Activated CD8-positive, alpha-beta T cell treated with anti-CD3 and anti-CD28 coated beads, Interleukin-2, amount 10 ng/mL, durations not matched to agents 7 days and 5 days (primary cell): Measurements from ENCODE around the gene CDYL2. TPM values are rescaled to one million over a fixed set of nuclear protein-coding genes. Genes with fewer than 3 reads are reported as not detected.

ENCODE experiments used
- ATAC-seq: fragments of 150-1000 bp; cut with Tn5 transposase; one replicate; pipeline ENCODE4 v1.10.0; 2021; ENCODE audit warnings: moderate library complexity
- CTCF ChIA-PET: fragments of 350-600 bp; sonication (Branson Sonifier 250); formaldehyde crosslinking; loops from one replicate; lab custom pipeline; 2021; ENCODE audit warnings: antibody characterized with exemption; lab: Charles Lee
- POLR2A ChIA-PET: fragments of 350-600 bp; sonication (Branson Sonifier 250); formaldehyde crosslinking; loops from one replicate; lab custom pipeline; 2021; ENCODE audit warnings: antibody characterized with exemption; lab: Charles Lee
- DNase-seq: peaks from one replicate; pipeline ENCODE4 v3.0.0-alpha.2; 2020
- H3K27ac Mint-ChIP-seq: one replicate; pipeline ENCODE4 v1.8.0; 2021; ENCODE audit warnings: mild to moderate bottlenecking, mixed read lengths
- H3K27me3 Mint-ChIP-seq: one replicate; pipeline ENCODE4 v1.8.0; 2021; ENCODE audit warnings: low read depth, mixed read lengths
- H3K36me3 Mint-ChIP-seq: one replicate; pipeline ENCODE4 v1.8.0; 2021; ENCODE audit warnings: low read depth, mixed read lengths
- H3K4me1 Mint-ChIP-seq: one replicate; pipeline ENCODE4 v1.8.0; 2021; ENCODE audit warnings: low read depth, mixed read lengths
- H3K4me3 Mint-ChIP-seq: one replicate; pipeline ENCODE4 v1.8.0; 2021; ENCODE audit warnings: mild to moderate bottlenecking, mixed read lengths
- H3K9me3 Mint-ChIP-seq: one replicate; pipeline ENCODE4 v1.8.0; 2022; ENCODE audit warnings: mixed read lengths; ENCODE audit not compliant: insufficient read depth
- total RNA-seq, 2 experiments: library from RNA; stranded (reverse); gene quantifications; one replicate each; pipeline ENCODE4 v1.2.3, GENCODE V29; 2021

The CDYL2 gene
- total RNA-seq, 2 experiments from 2014 or later: 15.5 to 16.5 TPM

DNA sequence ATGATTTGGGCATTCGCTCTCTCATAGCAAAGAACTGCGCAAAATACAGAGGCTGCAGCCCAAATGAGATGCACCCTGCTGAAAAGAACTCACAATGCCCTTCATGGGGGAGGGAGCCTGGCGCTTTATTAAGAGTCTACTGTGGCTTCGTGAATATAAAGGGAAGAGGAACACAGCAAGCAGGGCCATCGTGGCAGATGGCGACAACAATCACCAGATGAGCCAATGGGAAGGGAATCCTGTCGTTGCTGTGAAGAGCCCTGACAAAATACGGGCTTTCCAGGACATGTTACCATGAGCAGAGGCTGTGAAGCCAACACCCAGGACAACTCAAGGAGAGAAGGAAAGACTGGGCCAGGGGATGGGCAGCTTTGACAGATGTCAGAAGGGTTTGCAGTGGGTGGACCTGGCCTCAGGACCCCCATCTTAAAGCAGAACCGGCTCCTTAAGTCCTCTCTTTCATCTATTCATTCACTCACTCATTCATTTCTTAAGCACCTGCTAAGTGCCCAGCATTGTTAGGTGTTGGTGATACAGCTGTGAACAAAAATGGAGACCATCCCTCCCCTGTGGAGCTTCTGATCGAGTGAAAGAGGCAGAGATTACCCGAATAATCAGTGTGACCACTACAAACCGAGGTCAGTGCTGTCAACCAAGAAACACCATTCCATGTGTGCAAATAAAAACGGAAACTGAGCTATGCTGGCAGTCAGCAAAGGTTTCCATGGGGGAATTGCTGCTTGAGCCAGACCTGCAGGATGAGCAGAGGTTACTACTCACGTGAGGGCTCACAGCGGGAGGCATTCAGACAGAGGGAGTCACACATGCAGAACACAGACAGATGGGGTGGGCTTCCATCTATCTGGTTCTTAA is 137.8 kb downstream of the CDYL2 start:
- ATAC-seq: no peak
- no peaks in the 10 kb centered on the region for H3K27me3 Mint-ChIP-seq
- no peak overlapping the region for H3K27ac Mint-ChIP-seq
- peaks cover 4% of the 10 kb centered on the region for H3K4me1 Mint-ChIP-seq
- DNase-seq: no peak
- H3K9me3 Mint-ChIP-seq: peaks cover 5% of the 10 kb centered on the region
- CTCF ChIA-PET: interaction anchor here (0.6 to 1.1 kb wide), 2 partner anchors 115 to 140 kb away, joined by 3 read pairs; no protein-coding TSS in a partner anchor
- POLR2A ChIA-PET: no interaction called here
- no peak overlapping the region for H3K4me3 Mint-ChIP-seq
- H3K36me3 Mint-ChIP-seq: peaks cover 19% of the 10 kb centered on the region

DNA sequence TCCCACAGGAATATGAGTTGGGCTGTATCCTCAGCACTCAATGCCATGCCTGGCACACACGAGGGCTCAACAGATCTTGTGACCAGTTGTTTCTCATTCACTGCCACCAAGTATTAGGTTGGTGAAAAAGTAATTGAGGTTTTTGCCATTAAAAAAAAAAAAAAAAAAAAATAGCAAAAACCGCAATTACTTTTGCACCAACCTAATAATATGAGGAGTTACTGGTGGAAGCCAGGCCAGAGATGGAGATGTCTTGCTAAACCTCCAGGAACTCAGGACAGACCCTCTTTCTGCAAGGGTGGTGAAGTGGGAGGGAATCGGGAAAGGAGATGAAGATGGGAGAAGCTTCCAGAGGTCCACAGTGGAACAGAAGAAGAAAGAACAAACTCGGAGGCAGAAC is 139.0 kb downstream of the CDYL2 start:
- POLR2A ChIA-PET: no interaction called here
- CTCF ChIA-PET: interaction anchor here (1.9 kb wide), 1 partner anchor 138 kb away, joined by 6 read pairs; no protein-coding TSS in a partner anchor
- DNase-seq (no peak), ATAC-seq (no peak)
- Mint-ChIP-seq H3K4me3 (no peak overlapping the region), H3K36me3 (peaks cover 23% of the 10 kb centered on the region), H3K27me3 (no peaks in the 10 kb centered on the region), H3K9me3 (peaks cover 8% of the 10 kb centered on the region), H3K27ac (no peak overlapping the region), H3K4me1 (peaks cover 11% of the 10 kb centered on the region)

- Mint-ChIP-seq H3K4me3 (no peak overlapping the region), H3K9me3 (peaks cover 14% of the 10 kb centered on the region), H3K36me3 (peaks cover 23% of the 10 kb centered on the region), H3K4me1 (peaks cover 9% of the 10 kb centered on the region), H3K27ac (no peak overlapping the region), H3K27me3 (no peaks in the 10 kb centered on the region)
- ChIA-PET POLR2A (no interaction called here), CTCF (interaction anchor here (1.9 kb wide), 1 partner anchor 138 kb away, joined by 6 read pairs; no protein-coding TSS in a partner anchor)
- DNase-seq (no peak), ATAC-seq (no peak)
These were observed 139.6 kb downstream of the CDYL2 start for GRCh38 chr16:80664786-80665185.

- POLR2A ChIA-PET: no interaction called here
- CTCF ChIA-PET: interaction anchor here (1.9 kb wide), 1 partner anchor 137 kb away, joined by 6 read pairs; no protein-coding TSS in a partner anchor
- no peak overlapping the region for H3K4me3 Mint-ChIP-seq
- H3K27me3 Mint-ChIP-seq: no peaks in the 10 kb centered on the region
- H3K9me3 Mint-ChIP-seq: peaks cover 15% of the 10 kb centered on the region
- DNase-seq (no peak), ATAC-seq (no peak)
- peaks cover 9% of the 10 kb centered on the region for H3K4me1 Mint-ChIP-seq
- H3K36me3 Mint-ChIP-seq: peaks cover 21% of the 10 kb centered on the region
- no peak overlapping the region for H3K27ac Mint-ChIP-seq
These were observed 140.2 kb downstream of the CDYL2 start for GRCh38 chr16:80664226-80664625.

DNA sequence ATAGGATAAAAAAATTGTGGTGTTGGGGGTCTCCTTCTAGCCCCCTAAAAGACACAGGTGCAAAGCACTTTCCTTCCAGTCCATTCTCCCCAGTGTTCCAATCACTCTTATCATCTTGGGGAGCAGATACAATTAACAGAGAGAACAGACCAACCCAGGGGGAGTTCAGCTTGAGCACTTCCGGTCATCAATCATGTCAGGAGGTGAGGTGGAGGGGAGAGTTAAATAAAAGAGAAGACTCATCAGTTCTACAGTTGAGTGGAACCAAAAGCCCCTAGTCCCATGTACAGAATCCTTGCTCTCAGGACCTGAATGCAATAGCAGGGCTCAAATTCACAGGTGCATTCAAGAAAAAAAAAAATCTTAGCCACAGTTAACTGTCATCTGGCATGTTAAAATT is 141.3 kb downstream of the CDYL2 start:
- H3K4me1 Mint-ChIP-seq: peaks cover 9% of the 10 kb centered on the region
- H3K27me3 Mint-ChIP-seq: peaks cover 2% of the 10 kb centered on the region
- ChIA-PET CTCF (no interaction called here), POLR2A (no interaction called here)
- no peak overlapping the region for H3K27ac Mint-ChIP-seq
- peaks cover 18% of the 10 kb centered on the region for H3K9me3 Mint-ChIP-seq
- DNase-seq (no peak), ATAC-seq (no peak)
- H3K4me3 Mint-ChIP-seq: no peak overlapping the region
- peaks cover 26% of the 10 kb centered on the region for H3K36me3 Mint-ChIP-seq

DNA sequence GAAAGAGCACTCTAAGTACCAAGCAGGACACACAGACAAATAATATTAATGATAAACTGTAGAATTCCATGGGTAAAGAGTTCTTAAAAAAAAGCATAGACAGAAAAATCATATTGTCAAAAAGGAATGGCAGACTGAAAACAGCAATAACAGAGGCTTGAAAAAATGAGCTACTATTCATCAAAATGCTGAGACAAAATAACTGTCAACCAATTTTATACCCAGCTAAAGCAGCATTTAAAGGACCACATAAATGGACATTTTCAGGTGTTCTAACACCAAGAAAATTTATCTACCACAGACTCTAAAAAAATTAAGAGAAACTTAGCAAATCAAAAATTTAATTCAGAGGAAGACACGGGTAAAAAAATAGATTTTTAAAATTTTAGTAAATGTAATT is 144.5 kb downstream of the CDYL2 start:
- DNase-seq (no peak), ATAC-seq (no peak)
- peaks cover 28% of the 10 kb centered on the region for H3K36me3 Mint-ChIP-seq
- H3K27me3 Mint-ChIP-seq: peaks cover 2% of the 10 kb centered on the region
- H3K27ac Mint-ChIP-seq: no peak overlapping the region
- H3K4me3 Mint-ChIP-seq: no peak overlapping the region
- ChIA-PET POLR2A (no interaction called here), CTCF (interaction anchor here (1.0 to 2.3 kb wide), 2 partner anchors 80 to 132 kb away, joined by 5 to 12 read pairs; no protein-coding TSS in a partner anchor)
- H3K4me1 Mint-ChIP-seq: peaks cover 29% of the 10 kb centered on the region
- H3K9me3 Mint-ChIP-seq: peaks cover 18% of the 10 kb centered on the region

DNA sequence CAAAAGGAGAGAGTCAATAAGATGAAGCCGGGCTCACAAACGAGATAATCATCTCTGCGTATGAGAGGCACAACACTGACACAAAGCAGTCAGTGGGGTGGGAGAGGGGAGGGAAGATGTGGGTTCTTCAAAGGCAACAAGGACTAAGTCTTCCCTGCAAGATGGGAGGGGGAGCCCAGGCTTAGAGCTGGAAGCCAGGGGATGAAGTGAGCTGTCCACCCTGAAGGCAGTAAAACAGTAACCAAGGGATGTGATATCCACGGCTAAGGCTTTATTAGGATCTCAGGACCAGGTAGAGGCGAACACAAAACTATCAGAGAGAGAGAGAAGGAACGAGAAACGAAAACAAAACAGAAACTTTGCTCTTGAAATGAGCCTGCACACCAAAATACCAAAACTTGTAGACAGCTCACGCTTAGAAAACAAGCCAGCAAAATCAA is 147.7 kb downstream of the CDYL2 start:
- ATAC-seq: peak; percentile 80
- Mint-ChIP-seq H3K27ac (peak overlapping the region; percentile 88), H3K36me3 (peaks cover 21% of the 10 kb centered on the region), H3K4me3 (peak overlapping the region; percentile 73), H3K27me3 (peaks cover 2% of the 10 kb centered on the region), H3K4me1 (peaks cover 29% of the 10 kb centered on the region), H3K9me3 (peaks cover 14% of the 10 kb centered on the region)
- peak; percentile 41 for DNase-seq
- POLR2A ChIA-PET: interaction anchor here (0.6 to 1.0 kb wide), 2 partner anchors 76 to 340 kb away, joined by 3 to 4 read pairs; no protein-coding TSS in a partner anchor
- CTCF ChIA-PET: interaction anchor here (0.9 to 2.1 kb wide), 3 partner anchors 66 to 154 kb away, joined by 3 to 8 read pairs (median 4); no protein-coding TSS in a partner anchor

DNA sequence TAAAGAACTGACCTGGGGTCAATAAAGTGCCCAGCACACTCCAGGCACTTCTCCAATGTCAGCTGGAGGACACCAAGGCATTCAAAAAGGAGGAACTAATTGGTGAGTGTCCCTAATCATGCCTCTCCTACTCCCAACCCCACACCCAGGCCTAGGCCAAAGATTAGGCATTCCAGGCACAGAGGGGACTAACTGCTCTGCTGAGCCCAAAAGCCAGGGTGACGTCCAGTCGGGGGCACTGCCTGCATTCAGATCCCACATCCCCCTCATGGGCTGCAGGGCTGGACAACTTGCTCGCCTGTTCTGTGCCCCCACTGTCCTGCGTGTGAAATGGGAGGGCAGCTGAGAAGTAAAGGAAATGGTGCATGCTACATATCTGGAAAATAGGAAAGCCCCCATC is 148.2 kb downstream of the CDYL2 start:
- CTCF ChIA-PET: interaction anchor here (0.9 to 2.1 kb wide), 2 partner anchors 129 to 155 kb away, joined by 3 to 8 read pairs; no protein-coding TSS in a partner anchor
- Mint-ChIP-seq H3K27ac (peak overlapping the region; percentile 88), H3K9me3 (peaks cover 12% of the 10 kb centered on the region), H3K4me3 (peak overlapping the region; percentile 73), H3K36me3 (peaks cover 20% of the 10 kb centered on the region), H3K4me1 (peaks cover 29% of the 10 kb centered on the region), H3K27me3 (peaks cover 2% of the 10 kb centered on the region)
- DNase-seq: no peak
- POLR2A ChIA-PET: interaction anchor here (1.0 kb wide), 1 partner anchor 340 kb away, joined by 4 read pairs; no protein-coding TSS in a partner anchor
- ATAC-seq: no peak

GRCh38 chr16:80655751-80656150 is 148.6 kb downstream of the CDYL2 start:
- Mint-ChIP-seq H3K9me3 (peaks cover 12% of the 10 kb centered on the region), H3K27ac (peak overlapping the region; percentile 88), H3K4me1 (peaks cover 26% of the 10 kb centered on the region), H3K4me3 (no peak overlapping the region), H3K36me3 (peaks cover 18% of the 10 kb centered on the region), H3K27me3 (peaks cover 2% of the 10 kb centered on the region)
- CTCF ChIA-PET: interaction anchor here (0.6 to 2.1 kb wide), 2 partner anchors 129 to 165 kb away, joined by 3 to 8 read pairs; no protein-coding TSS in a partner anchor
- POLR2A ChIA-PET: no interaction called here
- DNase-seq (no peak), ATAC-seq (no peak)

- CTCF ChIA-PET: no interaction called here
- POLR2A ChIA-PET: no interaction called here
- no peak overlapping the region for H3K27ac Mint-ChIP-seq
- peaks cover 4% of the 10 kb centered on the region for H3K9me3 Mint-ChIP-seq
- DNase-seq: no peak
- H3K36me3 Mint-ChIP-seq: peaks cover 7% of the 10 kb centered on the region
- peaks cover 5% of the 10 kb centered on the region for H3K27me3 Mint-ChIP-seq
- ATAC-seq: no peak
- H3K4me3 Mint-ChIP-seq: no peak overlapping the region
- peaks cover 31% of the 10 kb centered on the region for H3K4me1 Mint-ChIP-seq
These were observed 150.1 kb downstream of the CDYL2 start for GRCh38 chr16:80654094-80654862.

DNA sequence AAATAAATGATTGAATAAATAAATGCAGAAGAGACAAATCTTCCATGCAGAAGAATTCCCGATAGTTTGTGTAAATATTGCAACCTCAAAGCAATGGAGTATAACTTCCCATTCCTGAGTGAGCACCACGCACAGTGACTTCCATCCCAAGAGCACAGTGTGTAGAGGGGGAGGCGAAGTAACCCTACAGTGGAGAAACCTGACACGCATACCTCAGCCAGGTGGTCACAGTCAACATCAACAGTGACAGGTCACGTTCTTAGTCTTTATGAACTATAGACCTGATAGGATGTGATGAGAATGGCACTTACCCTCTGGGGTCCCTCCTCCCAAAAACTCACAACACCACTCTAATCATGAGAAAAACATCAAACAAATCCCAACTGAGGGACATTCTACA is 152.0 kb downstream of the CDYL2 start:
- ATAC-seq: no peak
- POLR2A ChIA-PET: interaction anchor here (0.6 kb wide), 1 partner anchor 265 kb away, joined by 3 read pairs; no protein-coding TSS in a partner anchor
- no peak for DNase-seq
- Mint-ChIP-seq H3K27ac (no peak overlapping the region), H3K9me3 (peaks cover 7% of the 10 kb centered on the region), H3K4me3 (no peak overlapping the region), H3K4me1 (peaks cover 27% of the 10 kb centered on the region), H3K27me3 (peaks cover 6% of the 10 kb centered on the region), H3K36me3 (peaks cover 11% of the 10 kb centered on the region)
- CTCF ChIA-PET: no interaction called here
